GM08714 (cell line): ENCODE measurements around the gene HS2ST1.
"Not testable (repeated sequence)": the region's sequence is repeated elsewhere in the genome, so short reads cannot be mapped to it uniquely, and the experiment has no call there.

Source experiments
- H3K4me3 ChIP-seq: fragments of 200-500 bp; sonication (Bioruptor generic); 2 replicates; pipeline ENCODE4 v1.5.1; 2014; ENCODE audit warnings: mild to moderate bottlenecking, low read length, inconsistent platforms
- ZNF274 ChIP-seq: IDR thresholded peaks from 2 replicates; pipeline ENCODE4 v1.6.1; 2012; ENCODE audit warnings: mild to moderate bottlenecking, low read depth, low read length

HS2ST1 gene

GRCh38 chr1:86940599-86940998 is 26.2 kb downstream of the HS2ST1 start:
- H3K4me3 ChIP-seq, result no peak overlapping the region
- no peak for TF ChIP-seq ZNF274

- no peak for TF ChIP-seq ZNF274
- no peak overlapping the region for H3K4me3 ChIP-seq
Measured at GRCh38 chr1:86942042-86942441, 27.6 kb downstream of the HS2ST1 start.

GRCh38 chr1:86942743-86943142 is 28.3 kb downstream of the HS2ST1 start:
- no peak for TF ChIP-seq ZNF274
- no peak overlapping the region for H3K4me3 ChIP-seq

- TF ChIP-seq ZNF274, result no peak
- H3K4me3 ChIP-seq, result no peak overlapping the region
Measured at GRCh38 chr1:86948212-86948611, 33.8 kb downstream of the HS2ST1 start.

- no peak for TF ChIP-seq ZNF274
- no peak overlapping the region for H3K4me3 ChIP-seq
Measured at GRCh38 chr1:86950712-86951419, 36.4 kb downstream of the HS2ST1 start.

GRCh38 chr1:86951430-86951829 is 37.0 kb downstream of the HS2ST1 start:
- TF ChIP-seq ZNF274, result no peak
- no peak overlapping the region for H3K4me3 ChIP-seq

- H3K4me3 ChIP-seq, result no peak overlapping the region
- no peak for TF ChIP-seq ZNF274
Measured at GRCh38 chr1:86953167-86953566, 38.7 kb downstream of the HS2ST1 start.

GRCh38 chr1:86955678-86956077 is 41.2 kb downstream of the HS2ST1 start:
- H3K4me3 ChIP-seq, result no peak overlapping the region
- no peak for TF ChIP-seq ZNF274

GRCh38 chr1:86956221-86956620 is 41.8 kb downstream of the HS2ST1 start:
- TF ChIP-seq ZNF274, result no peak
- no peak overlapping the region for H3K4me3 ChIP-seq

- no peak overlapping the region for H3K4me3 ChIP-seq
- TF ChIP-seq ZNF274, result no peak
Measured at GRCh38 chr1:86957221-86957620, 42.8 kb downstream of the HS2ST1 start.

GRCh38 chr1:86960548-86960947 is 46.1 kb downstream of the HS2ST1 start:
- H3K4me3 ChIP-seq, result no peak overlapping the region
- TF ChIP-seq ZNF274, result no peak

- not testable (repeated sequence) for H3K4me3 ChIP-seq
Measured at GRCh38 chr1:86963841-86964240, 49.4 kb downstream of the HS2ST1 start.

GRCh38 chr1:86965012-86965826 is 50.8 kb downstream of the HS2ST1 start:
- H3K4me3 ChIP-seq, result no peak overlapping the region
- no peak for TF ChIP-seq ZNF274

- no peak for TF ChIP-seq ZNF274
- no peak overlapping the region for H3K4me3 ChIP-seq
Measured at GRCh38 chr1:86965827-86966182, 51.4 kb downstream of the HS2ST1 start.

GRCh38 chr1:86970938-86971337 is 56.5 kb downstream of the HS2ST1 start:
- no peak overlapping the region for H3K4me3 ChIP-seq
- no peak for TF ChIP-seq ZNF274
